Thoracic aorta (tissue), 2 donors: ENCODE data around the gene CRYBA4. TPM values are rescaled to one million over a fixed set of nuclear protein-coding genes. Genes with fewer than 3 reads are reported as not detected.
"Not testable (repeated sequence)": the region's sequence is repeated elsewhere in the genome, so short reads cannot be mapped to it uniquely, and the experiment has no call there.

Experiments
- ATAC-seq: fragments of 150-250 bp; one replicate; pipeline ENCODE4 v1.8.0; 2017; ENCODE audit warnings: low read depth; ENCODE audit not compliant: insufficient number of reproducible peaks, low FRiP score
- DNase-seq: peaks from one replicate; pipeline ENCODE4 v3.0.0-alpha.2; 2020; ENCODE audit warnings: low spot score
- H3K27ac ChIP-seq, 2 donors: fragments of 200-600 bp; sonication (generic); 1 replicate in 1 of 2; 2 replicates in 1 of 2; pipeline ENCODE4 v1.5.1; 2016; ENCODE audit warnings: mild to moderate bottlenecking in 2 of 2, moderate library complexity in 2 of 2
- H3K27me3 ChIP-seq: fragments of 200-600 bp; sonication (generic); replicated peaks from 2 replicates; pipeline ENCODE4 v1.6.0; 2016; ENCODE audit warnings: mild to moderate bottlenecking; ENCODE audit not compliant: insufficient read depth
- H3K36me3 ChIP-seq: fragments of 200-600 bp; sonication (generic); one replicate; pipeline ENCODE4 v1.5.1; 2016
- H3K4me1 ChIP-seq, 2 donors: fragments of 200-600 bp; sonication (generic); 1 replicate in 1 of 2; 2 replicates in 1 of 2; pipeline versions ENCODE4 v1.5.1 to v1.6.0; 2016; ENCODE audit warnings: low read depth in 2 of 2, mild to moderate bottlenecking in 1 of 2; ENCODE audit not compliant: control insufficient read depth in 1 of 2
- H3K4me3 ChIP-seq: fragments of 200-600 bp; sonication (generic); 2 replicates; pipeline ENCODE4 v1.5.1; 2016; ENCODE audit warnings: mild to moderate bottlenecking
- H3K9me3 ChIP-seq: fragments of 200-600 bp; sonication (generic); 2 replicates; pipeline ENCODE4 v1.5.1; 2016
- CTCF ChIP-seq: fragments of 200-600 bp; sonication (generic); IDR thresholded peaks from one replicate; pipeline ENCODE4 v1.5.1; 2019; ENCODE audit warnings: antibody characterized with exemption
- total RNA-seq, 2 donors: library from RNA; depleted of rRNA; stranded (reverse); fragments of >200 nt; gene quantifications; one replicate each; pipeline versions ENCODE4 v1.1.0 to v1.2.3, GENCODE V29; 2016

CRYBA4 gene
- total RNA-seq, 2 donors from 2014 or later = not detected

- no peaks in the 10 kb centered on the region for H3K27me3 ChIP-seq
Observed at GRCh38 chr22:26612652-26613051, 9.1 kb upstream of the CRYBA4 start.

GRCh38 chr22:26613753-26614152 lies 8.0 kb upstream of the CRYBA4 start:
- H3K36me3 ChIP-seq, H3K27ac ChIP-seq, H3K4me1 ChIP-seq, H3K9me3 ChIP-seq, H3K27me3 ChIP-seq, ATAC-seq, DNase-seq, H3K4me3 ChIP-seq: not testable (repeated sequence)

More at GRCh38 chr22:26612652-26613051, 9.1 kb upstream of the CRYBA4 start:
- H3K9me3 ChIP-seq = no peaks in the 10 kb centered on the region
- no peaks in the 10 kb centered on the region for H3K4me1 ChIP-seq
- TF ChIP-seq CTCF = no peak
- no peak for ATAC-seq
- no peaks in the 10 kb centered on the region for H3K36me3 ChIP-seq
- no peak overlapping the region for H3K4me3 ChIP-seq
- no peak overlapping the region for H3K27ac ChIP-seq
- no peak for DNase-seq

- no peak for TF ChIP-seq CTCF
- Histone ChIP-seq H3K27me3 (no peaks in the 10 kb centered on the region), H3K27ac (no peak overlapping the region), H3K4me3 (no peak overlapping the region), H3K36me3 (no peaks in the 10 kb centered on the region), H3K4me1 (no peaks in the 10 kb centered on the region), H3K9me3 (no peaks in the 10 kb centered on the region)
- no peak for ATAC-seq
- DNase-seq = no peak
Observed at GRCh38 chr22:26614322-26614721, 7.4 kb upstream of the CRYBA4 start.

GRCh38 chr22:26615149-26615548 lies 6.6 kb upstream of the CRYBA4 start:
- H3K36me3 ChIP-seq = no peaks in the 10 kb centered on the region
- no peak overlapping the region for H3K4me3 ChIP-seq
- H3K4me1 ChIP-seq = no peaks in the 10 kb centered on the region
- H3K9me3 ChIP-seq = no peaks in the 10 kb centered on the region
- H3K27ac ChIP-seq = no peak overlapping the region
- no peak for TF ChIP-seq CTCF
- no peaks in the 10 kb centered on the region for H3K27me3 ChIP-seq
- no peak for ATAC-seq
- no peak for DNase-seq

GRCh38 chr22:26615830-26616435 lies 5.8 kb upstream of the CRYBA4 start:
- Histone ChIP-seq H3K36me3 (no peaks in the 10 kb centered on the region), H3K27me3 (no peaks in the 10 kb centered on the region), H3K4me3 (no peak overlapping the region), H3K27ac (no peak overlapping the region), H3K9me3 (no peaks in the 10 kb centered on the region), H3K4me1 (no peaks in the 10 kb centered on the region)
- DNase-seq (no peak), ATAC-seq (no peak)
- no peak for TF ChIP-seq CTCF

GRCh38 chr22:26616650-26617049 lies 5.1 kb upstream of the CRYBA4 start:
- TF ChIP-seq CTCF = no peak
- DNase-seq (no peak), ATAC-seq (no peak)
- Histone ChIP-seq H3K4me3 (no peak overlapping the region), H3K36me3 (no peaks in the 10 kb centered on the region), H3K27ac (no peak overlapping the region), H3K9me3 (no peaks in the 10 kb centered on the region), H3K27me3 (no peaks in the 10 kb centered on the region), H3K4me1 (no peaks in the 10 kb centered on the region)
